Mammary epithelial cell (primary cell): Measurements from ENCODE around the gene DOK7.

Experiments
- CTCF ChIP-seq, 2 donors: IDR thresholded peaks in 1 of 2; conservative IDR thresholded peaks in 1 of 2; 2 replicates each; pipeline ENCODE4 v1.5.1; 2011 to 2012; ENCODE audit warnings: inconsistent platforms in 2 of 2, low read length in 2 of 2, mild to moderate bottlenecking in 2 of 2, control low read depth in 1 of 2, low read depth in 1 of 2; ENCODE audit not compliant: insufficient read depth in 1 of 2; ENCODE audit errors: extremely low read depth in 1 of 2
- EZH2 ChIP-seq: IDR thresholded peaks from 2 replicates; pipeline ENCODE4 v1.6.1; 2012; ENCODE audit warnings: low read length, inconsistent platforms, borderline replicate concordance

- no peak for TF ChIP-seq CTCF (conservative IDR thresholded peaks at IDR 0.05 in 1 of 2, IDR thresholded peaks at IDR 0.05 in 1 of 2; ENCODE audit: extremely low read depth in 1 of 2, insufficient read depth in 1 of 2, low read depth in 1 of 2, low read length in 2 of 2)
- TF ChIP-seq EZH2, result no peak
Observed at GRCh38 chr4:3512279-3512678, 49.2 kb downstream of the DOK7 start.
